CD4-positive, alpha-beta T cell (primary cell): ENCODE results near the gene KRT40. TPM values are rescaled to one million over a fixed set of nuclear protein-coding genes. Genes with fewer than 3 reads are reported as not detected.

ENCODE experiments used
- ATAC-seq: fragments of 200-7000 bp; cut with Tn5 transposase; one replicate; pipeline ENCODE4 v1.10.0; 2022; ENCODE audit warnings: mild to moderate bottlenecking; ENCODE audit not compliant: poor library complexity
- CTCF ChIA-PET: fragments of 350-600 bp; sonication (Branson Sonifier 250); formaldehyde crosslinking; loops from one replicate; lab custom pipeline; 2021; ENCODE audit warnings: antibody characterized with exemption, inconsistent platforms; lab: Charles Lee
- POLR2A ChIA-PET: fragments of 350-600 bp; sonication (Branson Sonifier 250); formaldehyde crosslinking; loops from one replicate; lab custom pipeline; 2021; ENCODE audit warnings: antibody characterized with exemption, inconsistent platforms; lab: Charles Lee
- DNase-seq, 14 experiments: peaks; one replicate each; pipeline ENCODE4 v3.0.0-alpha.2; 2013 to 2020; ENCODE audit warnings: mixed read lengths in 2 of 14
- H3K27ac ChIP-seq, 2 donors: one replicate each; pipeline versions ENCODE4 v1.5.1 to v1.7.0; 2013; ENCODE audit warnings: low read length in 2 of 2, low read depth in 1 of 2, mild to moderate bottlenecking in 1 of 2
- H3K27me3 ChIP-seq, 2 experiments: 1 replicate in 1 of 2; 2 replicates in 1 of 2; pipeline versions ENCODE4 v1.6.1 to v1.7.0; 2013; ENCODE audit warnings: low read length in 2 of 2, control low read depth in 1 of 2, mild to moderate bottlenecking in 1 of 2, moderate library complexity in 1 of 2; ENCODE audit not compliant: insufficient read depth in 2 of 2, control insufficient read depth in 1 of 2
- H3K36me3 ChIP-seq: one replicate; pipeline ENCODE4 v1.6.1; 2013; ENCODE audit warnings: low read length, control low read depth; ENCODE audit not compliant: insufficient read depth
- H3K4me1 ChIP-seq: one replicate; pipeline ENCODE4 v1.6.1; 2013; ENCODE audit warnings: low read length, control low read depth; ENCODE audit not compliant: insufficient read depth
- H3K4me3 ChIP-seq: one replicate; pipeline ENCODE4 v1.5.1; 2013; ENCODE audit warnings: mild to moderate bottlenecking, low read length, moderate library complexity
- H3K9me3 ChIP-seq, 2 experiments: 1 replicate in 1 of 2; 2 replicates in 1 of 2; pipeline versions ENCODE4 v1.6.1 to v1.7.0; 2013; ENCODE audit warnings: low read length in 2 of 2, mild to moderate bottlenecking in 2 of 2, control low read depth in 1 of 2, moderate library complexity in 1 of 2; ENCODE audit not compliant: control insufficient read depth in 1 of 2, insufficient read depth in 1 of 2
- H3K27ac Mint-ChIP-seq: one replicate; pipeline ENCODE4 v1.8.0; 2020; ENCODE audit warnings: mixed read lengths
- H3K27me3 Mint-ChIP-seq: one replicate; pipeline ENCODE4 v1.8.0; 2021; ENCODE audit warnings: mixed read lengths
- H3K36me3 Mint-ChIP-seq: one replicate; pipeline ENCODE4 v1.8.0; 2021; ENCODE audit warnings: low read depth, mixed read lengths
- H3K4me1 Mint-ChIP-seq: one replicate; pipeline ENCODE4 v1.8.0; 2021; ENCODE audit warnings: low read depth, mixed read lengths
- H3K4me3 Mint-ChIP-seq: one replicate; pipeline ENCODE4 v1.8.0; 2020; ENCODE audit warnings: mild to moderate bottlenecking, mixed read lengths
- H3K9me3 Mint-ChIP-seq: one replicate; pipeline ENCODE4 v1.8.0; 2020; ENCODE audit warnings: mixed read lengths
- CTCF ChIP-seq: fragments of 200-600 bp; IDR thresholded peaks from one replicate; pipeline ENCODE4 v1.8.0; 2022; ENCODE audit warnings: antibody characterized with exemption, mild to moderate bottlenecking
- intact Hi-C, 2 experiments: fragments of 100-400 bp; cut with DNase I in 1 of 2; cut with micrococcal nuclease in 1 of 2; formaldehyde crosslinking; loops; one replicate each; pipeline versions ENCODE4 v1.15.1 to v1.9.0; 2023 to 2025; cut with DNase I, micrococcal nuclease
- total RNA-seq, 174 experiments: library from RNA in 2 of 174; stranded (reverse) in 2 of 174; gene quantifications; one replicate each; pipeline ENCODE4 v1.2.3 and lab custom pipeline; 2021 to 2026

KRT40 gene
- total RNA-seq, 2 experiments from 2014 or later = not detected

GRCh38 chr17:41010441-41010840 lies 26.3 kb upstream of the KRT40 start:
- no peaks in the 10 kb centered on the region for H3K36me3 Mint-ChIP-seq
- intact Hi-C loops = no loop called here
- no peaks in the 10 kb centered on the region for H3K9me3 Mint-ChIP-seq
- H3K27me3 ChIP-seq = no peaks in the 10 kb centered on the region
- H3K27me3 Mint-ChIP-seq = no peaks in the 10 kb centered on the region
- no peak for ATAC-seq
- ChIA-PET CTCF (no interaction called here), POLR2A (no interaction called here)
- no peak overlapping the region for H3K4me3 Mint-ChIP-seq
- H3K9me3 ChIP-seq = no peaks in the 10 kb centered on the region
- H3K4me3 ChIP-seq = no peak overlapping the region
- no peak overlapping the region for H3K27ac ChIP-seq
- DNase-seq = no peak
- H3K36me3 ChIP-seq = no peaks in the 10 kb centered on the region
- H3K4me1 Mint-ChIP-seq = no peaks in the 10 kb centered on the region
- no peak for TF ChIP-seq CTCF
- H3K4me1 ChIP-seq = no peaks in the 10 kb centered on the region
- no peak overlapping the region for H3K27ac Mint-ChIP-seq

- no peaks in the 10 kb centered on the region for H3K27me3 Mint-ChIP-seq
- no peak overlapping the region for H3K4me3 ChIP-seq
- DNase-seq (no peak), ATAC-seq (no peak)
- H3K36me3 ChIP-seq = no peaks in the 10 kb centered on the region
- H3K27me3 ChIP-seq = no peaks in the 10 kb centered on the region
- H3K4me1 ChIP-seq = no peaks in the 10 kb centered on the region
- intact Hi-C loops = no loop called here
- no peak overlapping the region for H3K27ac ChIP-seq
- ChIA-PET POLR2A (no interaction called here), CTCF (no interaction called here)
- H3K27ac Mint-ChIP-seq = no peak overlapping the region
- no peak for TF ChIP-seq CTCF
- no peaks in the 10 kb centered on the region for H3K36me3 Mint-ChIP-seq
- H3K4me3 Mint-ChIP-seq = no peak overlapping the region
- no peaks in the 10 kb centered on the region for H3K4me1 Mint-ChIP-seq
- H3K9me3 Mint-ChIP-seq = no peaks in the 10 kb centered on the region
- H3K9me3 ChIP-seq = no peaks in the 10 kb centered on the region
Measured at GRCh38 chr17:41009936-41010335, 25.8 kb upstream of the KRT40 start.

- Histone ChIP-seq H3K27ac (no peak overlapping the region), H3K36me3 (no peaks in the 10 kb centered on the region), H3K9me3 (no peaks in the 10 kb centered on the region), H3K4me3 (no peak overlapping the region), H3K4me1 (no peaks in the 10 kb centered on the region), H3K27me3 (no peaks in the 10 kb centered on the region)
- ATAC-seq = no peak
- CTCF ChIA-PET = no interaction called here
- intact Hi-C loops = no loop called here
- H3K27ac Mint-ChIP-seq = no peak overlapping the region
- no peaks in the 10 kb centered on the region for H3K9me3 Mint-ChIP-seq
- TF ChIP-seq CTCF = no peak
- H3K36me3 Mint-ChIP-seq = no peaks in the 10 kb centered on the region
- DNase-seq = no peak
- POLR2A ChIA-PET = no interaction called here
- no peak overlapping the region for H3K4me3 Mint-ChIP-seq
- peaks cover 5% of the 10 kb centered on the region for H3K27me3 Mint-ChIP-seq
- no peaks in the 10 kb centered on the region for H3K4me1 Mint-ChIP-seq
Measured at GRCh38 chr17:41009301-41009760, 25.2 kb upstream of the KRT40 start.
